Measurements from ENCODE around the gene LRRC36. TPM values are rescaled to one million over a fixed set of nuclear protein-coding genes. Genes with fewer than 3 reads are reported as not detected.
"Not testable (repeated sequence)": the region's sequence is repeated elsewhere in the genome, so short reads cannot be mapped to it uniquely, and the experiment has no call there.

The LRRC36 gene
- total RNA-seq, 1 experiment from 2014 or later: not detected

GRCh38 chr16:67346341-67346740 is 19.7 kb downstream of the LRRC36 start:
- Histone ChIP-seq H3K9ac (ENCODE audit: low read length) (no peak overlapping the region), H3K9me2 (replicated peaks; ENCODE audit: insufficient read depth, low read length) (no peaks in the 10 kb centered on the region), H3K27ac (ENCODE audit: low read length) (no peak overlapping the region), H3K4me3 (ENCODE audit: low read length) (no peak overlapping the region), H3K4me2 (ENCODE audit: low read depth, low read length, poor library complexity, severe bottlenecking) (no peak overlapping the region), H3K79me2 (ENCODE audit: low read length) (no peaks in the 10 kb centered on the region), H3K27me3 (ENCODE audit: low read length) (no peaks in the 10 kb centered on the region), H4K20me1 (ENCODE audit: insufficient read depth, low read depth, low read length) (no peaks in the 10 kb centered on the region), H3K36me3 (ENCODE audit: insufficient read depth, low read length) (no peaks in the 10 kb centered on the region), H3K9me3 (ENCODE audit: low read length) (no peaks in the 10 kb centered on the region), H3K4me1 (ENCODE audit: low read length) (no peaks in the 10 kb centered on the region), H2AFZ (ENCODE audit: low read length) (no peak overlapping the region)
- no peak for DNase-seq

DNA sequence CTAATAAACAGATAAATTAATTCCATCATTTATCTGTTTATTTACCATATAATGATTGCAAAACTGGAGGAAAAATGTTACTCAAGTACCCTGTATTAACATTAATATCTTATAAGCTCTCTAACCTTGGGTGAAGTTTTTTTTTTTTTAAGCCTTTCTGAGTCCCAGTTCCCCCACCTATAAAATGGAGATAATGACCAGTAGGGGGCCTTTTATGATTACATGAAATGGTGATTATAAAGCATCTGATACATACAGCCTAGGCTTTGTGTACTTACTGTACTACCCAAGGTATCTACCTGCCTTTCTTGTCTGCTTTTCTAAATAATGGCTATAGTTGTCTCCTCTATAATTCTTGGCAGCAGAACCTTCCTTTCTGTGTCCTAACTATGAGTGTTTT is 22.6 kb downstream of the LRRC36 start:
- Histone ChIP-seq H3K4me2 (ENCODE audit: low read depth, low read length, poor library complexity, severe bottlenecking) (no peak overlapping the region), H3K9me3 (ENCODE audit: low read length) (no peaks in the 10 kb centered on the region)
- DNase-seq: peak; percentile 86

GRCh38 chr16:67350324-67350723 is 23.7 kb downstream of the LRRC36 start:
- no peaks in the 10 kb centered on the region for H3K9me2 ChIP-seq (replicated peaks; ENCODE audit: insufficient read depth, low read length)
- no peak overlapping the region for H3K27ac ChIP-seq (ENCODE audit: low read length)
- H2AFZ ChIP-seq (ENCODE audit: low read length): no peak overlapping the region
- H3K36me3 ChIP-seq (ENCODE audit: insufficient read depth, low read length): no peaks in the 10 kb centered on the region
- no peaks in the 10 kb centered on the region for H3K27me3 ChIP-seq (ENCODE audit: low read length)
- no peaks in the 10 kb centered on the region for H3K4me1 ChIP-seq (ENCODE audit: low read length)
- no peak for DNase-seq
- no peak overlapping the region for H3K4me3 ChIP-seq (ENCODE audit: low read length)
- H4K20me1 ChIP-seq (ENCODE audit: insufficient read depth, low read depth, low read length): no peaks in the 10 kb centered on the region
- H3K9me3 ChIP-seq (ENCODE audit: low read length): no peaks in the 10 kb centered on the region
- no peak overlapping the region for H3K9ac ChIP-seq (ENCODE audit: low read length)
- H3K79me2 ChIP-seq (ENCODE audit: low read length): no peaks in the 10 kb centered on the region
- H3K4me2 ChIP-seq (ENCODE audit: low read depth, low read length, poor library complexity, severe bottlenecking): no peak overlapping the region

More for the DNA sequence above, 22.6 kb downstream of the LRRC36 start:
- H3K36me3 ChIP-seq (ENCODE audit: insufficient read depth, low read length): no peaks in the 10 kb centered on the region
- no peaks in the 10 kb centered on the region for H3K4me1 ChIP-seq (ENCODE audit: low read length)
- no peak overlapping the region for H3K27ac ChIP-seq (ENCODE audit: low read length)
- no peak overlapping the region for H3K9ac ChIP-seq (ENCODE audit: low read length)
- no peak overlapping the region for H3K4me3 ChIP-seq (ENCODE audit: low read length)
- no peak overlapping the region for H2AFZ ChIP-seq (ENCODE audit: low read length)
- H4K20me1 ChIP-seq (ENCODE audit: insufficient read depth, low read depth, low read length): no peaks in the 10 kb centered on the region
- no peaks in the 10 kb centered on the region for H3K79me2 ChIP-seq (ENCODE audit: low read length)
- no peaks in the 10 kb centered on the region for H3K9me2 ChIP-seq (replicated peaks; ENCODE audit: insufficient read depth, low read length)
- no peaks in the 10 kb centered on the region for H3K27me3 ChIP-seq (ENCODE audit: low read length)

GRCh38 chr16:67352463-67352862 is 25.8 kb downstream of the LRRC36 start:
- H3K9ac ChIP-seq (ENCODE audit: low read length); DNase-seq; H3K4me2 ChIP-seq (ENCODE audit: low read depth, low read length, poor library complexity, severe bottlenecking); H4K20me1 ChIP-seq (ENCODE audit: insufficient read depth, low read depth, low read length); H3K9me3 ChIP-seq (ENCODE audit: low read length); H3K4me3 ChIP-seq (ENCODE audit: low read length); H3K79me2 ChIP-seq (ENCODE audit: low read length); H3K9me2 ChIP-seq (replicated peaks; ENCODE audit: insufficient read depth, low read length); H2AFZ ChIP-seq (ENCODE audit: low read length); H3K36me3 ChIP-seq (ENCODE audit: insufficient read depth, low read length); H3K27ac ChIP-seq (ENCODE audit: low read length); H3K4me1 ChIP-seq (ENCODE audit: low read length); H3K27me3 ChIP-seq (ENCODE audit: low read length): not testable (repeated sequence)

DNA sequence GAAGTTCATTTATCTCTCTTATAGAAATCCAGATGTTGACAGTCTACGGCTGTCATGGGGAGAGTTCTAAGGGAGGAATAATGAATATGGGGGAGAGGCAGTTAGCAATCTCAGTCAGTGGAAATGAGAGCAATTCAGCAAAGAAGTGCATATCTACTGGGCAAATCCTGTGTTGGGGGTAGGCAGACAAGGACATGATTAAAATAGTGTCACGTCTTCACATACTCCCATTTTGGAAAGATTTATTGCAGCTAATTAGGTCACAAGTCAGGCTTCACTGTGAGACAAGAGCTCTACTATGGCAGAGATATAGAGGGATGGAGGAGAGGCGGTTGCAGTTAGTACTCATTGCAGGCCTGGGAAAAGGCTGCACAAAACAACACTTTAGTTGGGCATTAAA is 29.8 kb downstream of the LRRC36 start:
- Histone ChIP-seq H3K4me2 (ENCODE audit: low read depth, low read length, poor library complexity, severe bottlenecking) (no peak overlapping the region), H3K9ac (ENCODE audit: low read length) (no peak overlapping the region), H4K20me1 (ENCODE audit: insufficient read depth, low read depth, low read length) (no peaks in the 10 kb centered on the region), H3K9me2 (replicated peaks; ENCODE audit: insufficient read depth, low read length) (no peaks in the 10 kb centered on the region), H2AFZ (ENCODE audit: low read length) (no peak overlapping the region), H3K4me3 (ENCODE audit: low read length) (no peak overlapping the region), H3K9me3 (ENCODE audit: low read length) (no peaks in the 10 kb centered on the region), H3K27ac (ENCODE audit: low read length) (no peak overlapping the region), H3K36me3 (ENCODE audit: insufficient read depth, low read length) (no peaks in the 10 kb centered on the region), H3K27me3 (ENCODE audit: low read length) (no peaks in the 10 kb centered on the region), H3K79me2 (ENCODE audit: low read length) (no peaks in the 10 kb centered on the region), H3K4me1 (ENCODE audit: low read length) (no peaks in the 10 kb centered on the region)
- DNase-seq: no peak

DNA sequence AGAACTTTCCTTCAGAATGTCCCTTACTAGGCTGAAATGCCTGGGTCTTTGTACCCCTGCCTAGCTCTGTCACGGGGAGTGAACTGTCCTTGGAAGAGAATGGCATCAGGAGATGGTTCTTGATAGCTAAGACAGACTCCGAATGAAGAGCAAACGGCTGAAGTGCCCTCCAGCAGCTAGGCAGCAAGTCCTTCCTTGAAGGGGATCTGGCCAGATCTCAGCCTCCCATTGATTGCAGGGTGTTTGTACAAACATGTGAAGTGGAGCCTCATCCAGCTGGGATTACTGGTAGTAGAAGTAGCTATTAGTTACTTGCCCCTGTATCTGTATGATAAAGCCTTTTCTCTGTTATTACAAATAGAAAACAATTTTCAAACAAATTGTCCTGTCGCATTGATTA is 30.9 kb downstream of the LRRC36 start:
- no peak overlapping the region for H3K4me3 ChIP-seq (ENCODE audit: low read length)
- no peaks in the 10 kb centered on the region for H3K79me2 ChIP-seq (ENCODE audit: low read length)
- H3K27ac ChIP-seq (ENCODE audit: low read length): no peak overlapping the region
- no peaks in the 10 kb centered on the region for H3K4me1 ChIP-seq (ENCODE audit: low read length)
- no peaks in the 10 kb centered on the region for H3K27me3 ChIP-seq (ENCODE audit: low read length)
- no peaks in the 10 kb centered on the region for H3K36me3 ChIP-seq (ENCODE audit: insufficient read depth, low read length)
- DNase-seq: no peak
- H4K20me1 ChIP-seq (ENCODE audit: insufficient read depth, low read depth, low read length): no peaks in the 10 kb centered on the region
- no peak overlapping the region for H2AFZ ChIP-seq (ENCODE audit: low read length)
- H3K4me2 ChIP-seq (ENCODE audit: low read depth, low read length, poor library complexity, severe bottlenecking): no peak overlapping the region
- H3K9me3 ChIP-seq (ENCODE audit: low read length): no peaks in the 10 kb centered on the region
- H3K9ac ChIP-seq (ENCODE audit: low read length): no peak overlapping the region
- no peaks in the 10 kb centered on the region for H3K9me2 ChIP-seq (replicated peaks; ENCODE audit: insufficient read depth, low read length)

DNA sequence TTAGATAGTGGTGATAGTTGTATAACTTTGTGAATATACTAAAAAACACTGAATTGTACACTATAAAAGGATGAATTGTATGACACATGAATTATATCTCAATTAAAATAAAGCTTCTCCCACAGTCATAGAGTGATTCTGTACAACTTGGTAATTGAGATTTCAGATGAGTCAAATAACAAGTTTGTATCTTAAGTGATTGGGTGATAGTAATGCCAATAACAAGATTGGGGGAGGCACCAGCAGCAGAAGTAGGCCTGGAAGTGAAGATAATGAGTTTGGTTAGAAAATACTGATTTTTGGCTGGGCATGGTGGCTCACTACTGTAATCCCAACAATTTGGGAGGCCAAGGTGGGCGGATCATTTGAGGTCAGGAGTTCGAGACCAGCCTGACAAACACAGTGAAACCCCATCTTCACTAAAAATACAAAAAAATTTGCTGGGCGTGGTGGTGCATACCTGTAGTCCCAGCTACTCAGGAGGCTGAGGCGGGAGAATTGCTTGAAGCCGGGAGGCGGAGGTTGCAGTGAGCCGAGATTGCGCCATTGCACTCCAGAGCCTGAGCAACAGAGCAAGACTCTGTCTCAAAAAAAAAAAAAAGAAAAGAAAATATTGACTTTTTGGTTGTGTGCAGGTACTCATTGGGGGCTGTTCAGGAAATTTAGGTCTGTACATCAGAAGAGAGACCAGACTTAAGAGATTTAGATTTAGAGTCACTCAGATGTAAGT is 33.1 kb downstream of the LRRC36 start:
- DNase-seq; H2AFZ ChIP-seq (ENCODE audit: low read length); H3K9me3 ChIP-seq (ENCODE audit: low read length); H3K79me2 ChIP-seq (ENCODE audit: low read length); H3K4me3 ChIP-seq (ENCODE audit: low read length); H3K27me3 ChIP-seq (ENCODE audit: low read length); H3K9ac ChIP-seq (ENCODE audit: low read length); H3K36me3 ChIP-seq (ENCODE audit: insufficient read depth, low read length); H3K27ac ChIP-seq (ENCODE audit: low read length); H3K9me2 ChIP-seq (replicated peaks; ENCODE audit: insufficient read depth, low read length); H3K4me2 ChIP-seq (ENCODE audit: low read depth, low read length, poor library complexity, severe bottlenecking); H4K20me1 ChIP-seq (ENCODE audit: insufficient read depth, low read depth, low read length); H3K4me1 ChIP-seq (ENCODE audit: low read length): not testable (repeated sequence)

DNA sequence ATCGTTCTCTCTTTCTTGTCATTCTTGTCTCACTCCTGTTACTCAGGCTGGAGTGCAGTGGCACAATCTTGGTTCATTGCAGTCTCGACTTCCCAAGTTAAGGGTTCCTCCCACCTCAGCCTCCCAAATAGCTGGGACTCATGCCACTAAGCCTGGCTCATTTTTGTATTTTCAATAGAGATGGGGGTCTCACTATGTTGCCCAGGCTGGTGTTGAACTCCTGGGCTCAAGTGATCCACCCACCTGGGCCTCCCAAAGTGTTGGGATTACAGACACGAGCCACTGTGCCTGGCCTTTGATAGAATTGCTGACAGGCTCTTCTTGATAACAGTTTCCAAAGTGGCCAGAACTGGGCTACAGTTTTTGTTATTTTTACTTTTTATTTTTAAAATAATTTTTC is 34.4 kb downstream of the LRRC36 start:
- H3K4me3 ChIP-seq (ENCODE audit: low read length): no peak overlapping the region
- H3K9ac ChIP-seq (ENCODE audit: low read length): no peak overlapping the region
- no peak for DNase-seq
- no peaks in the 10 kb centered on the region for H3K9me2 ChIP-seq (replicated peaks; ENCODE audit: insufficient read depth, low read length)
- no peaks in the 10 kb centered on the region for H3K36me3 ChIP-seq (ENCODE audit: insufficient read depth, low read length)
- H3K27ac ChIP-seq (ENCODE audit: low read length): no peak overlapping the region
- H3K27me3 ChIP-seq (ENCODE audit: low read length): no peaks in the 10 kb centered on the region; the same call in 1 of the 2 replicates
- no peak overlapping the region for H2AFZ ChIP-seq (ENCODE audit: low read length)
- no peak overlapping the region for H3K4me2 ChIP-seq (ENCODE audit: low read depth, low read length, poor library complexity, severe bottlenecking)
- peaks cover 12% of the 10 kb centered on the region for H3K4me1 ChIP-seq (ENCODE audit: low read length)
- no peaks in the 10 kb centered on the region for H4K20me1 ChIP-seq (ENCODE audit: insufficient read depth, low read depth, low read length)
- H3K79me2 ChIP-seq (ENCODE audit: low read length): no peaks in the 10 kb centered on the region
- H3K9me3 ChIP-seq (ENCODE audit: low read length): no peaks in the 10 kb centered on the region
